Parathyroid adenoma (tissue), 2 donors: ENCODE measurements around the gene NTN3.

ENCODE experiments used
- H2AFZ ChIP-seq: fragments of 300-600 bp; sonication (generic); one replicate; pipeline ENCODE4 v1.7.0; 2017; ENCODE audit warnings: antibody characterized with exemption, mild to moderate bottlenecking
- H3K27ac ChIP-seq: fragments of 300-600 bp; sonication (generic); one replicate; pipeline ENCODE4 v1.7.0; 2017
- H3K27me3 ChIP-seq: fragments of 300-600 bp; sonication (generic); one replicate; pipeline ENCODE4 v1.7.0; 2017; ENCODE audit warnings: low read length; ENCODE audit not compliant: control insufficient read depth, insufficient read depth
- H3K36me3 ChIP-seq: fragments of 300-600 bp; sonication (generic); one replicate; pipeline ENCODE4 v1.7.0; 2017; ENCODE audit warnings: low read length; ENCODE audit not compliant: control insufficient read depth, insufficient read depth
- H3K4me1 ChIP-seq: fragments of 300-600 bp; sonication (generic); one replicate; pipeline ENCODE4 v1.7.0; 2017; ENCODE audit warnings: control low read depth
- H3K4me2 ChIP-seq: fragments of 300-600 bp; sonication (generic); one replicate; pipeline ENCODE4 v1.7.0; 2017; ENCODE audit warnings: low read length
- H3K4me3 ChIP-seq: fragments of 300-600 bp; sonication (generic); one replicate; pipeline ENCODE4 v1.7.0; 2017; ENCODE audit warnings: low read depth, low read length
- H3K79me2 ChIP-seq: fragments of 300-600 bp; sonication (generic); one replicate; pipeline ENCODE4 v1.7.0; 2017; ENCODE audit warnings: control low read depth
- H3K9ac ChIP-seq: fragments of 300-600 bp; sonication (generic); one replicate; pipeline ENCODE4 v1.7.0; 2017; ENCODE audit warnings: mild to moderate bottlenecking
- H3K9me3 ChIP-seq: fragments of 300-600 bp; sonication (generic); one replicate; pipeline ENCODE4 v1.7.0; 2017; ENCODE audit warnings: low read length; ENCODE audit not compliant: control insufficient read depth
- CTCF ChIP-seq: fragments of 300-600 bp; sonication (generic); IDR thresholded peaks from one replicate; pipeline ENCODE4 v1.7.0; 2017; ENCODE audit warnings: antibody characterized with exemption, mild to moderate bottlenecking
- donor health status: primary hyperparathyroidism.

Gene NTN3

GRCh38 chr16:2500918-2501750 is 30.0 kb downstream of the NTN3 start:
- H3K4me2 ChIP-seq: peak overlapping the region; percentile 19
- H3K79me2 ChIP-seq: peaks cover 3% of the 10 kb centered on the region
- H3K36me3 ChIP-seq: no peaks in the 10 kb centered on the region
- no peak overlapping the region for H3K9ac ChIP-seq
- H3K27ac ChIP-seq: no peak overlapping the region
- no peaks in the 10 kb centered on the region for H3K27me3 ChIP-seq
- no peaks in the 10 kb centered on the region for H3K4me1 ChIP-seq
- peak; percentile 96 for TF ChIP-seq CTCF
- H3K9me3 ChIP-seq: no peaks in the 10 kb centered on the region
- H2AFZ ChIP-seq: peak overlapping the region; percentile 72
- no peak overlapping the region for H3K4me3 ChIP-seq

- no peaks in the 10 kb centered on the region for H3K36me3 ChIP-seq
- H3K9ac ChIP-seq: no peak overlapping the region
- H3K27ac ChIP-seq: no peak overlapping the region
- H3K4me1 ChIP-seq: no peaks in the 10 kb centered on the region
- no peak for TF ChIP-seq CTCF
- H3K4me3 ChIP-seq: no peak overlapping the region
- no peaks in the 10 kb centered on the region for H3K27me3 ChIP-seq
- H3K4me2 ChIP-seq: no peak overlapping the region
- no peak overlapping the region for H2AFZ ChIP-seq
- no peaks in the 10 kb centered on the region for H3K9me3 ChIP-seq
- H3K79me2 ChIP-seq: peaks cover 3% of the 10 kb centered on the region
These were observed 31.1 kb downstream of the NTN3 start for GRCh38 chr16:2501946-2502895.

GRCh38 chr16:2505695-2506094 is 34.6 kb downstream of the NTN3 start:
- no peak overlapping the region for H2AFZ ChIP-seq
- H3K79me2 ChIP-seq: peaks cover 3% of the 10 kb centered on the region
- H3K27ac ChIP-seq: no peak overlapping the region
- H3K27me3 ChIP-seq: no peaks in the 10 kb centered on the region
- no peak overlapping the region for H3K4me3 ChIP-seq
- H3K9ac ChIP-seq: no peak overlapping the region
- no peaks in the 10 kb centered on the region for H3K36me3 ChIP-seq
- H3K9me3 ChIP-seq: no peaks in the 10 kb centered on the region
- no peak overlapping the region for H3K4me2 ChIP-seq
- no peaks in the 10 kb centered on the region for H3K4me1 ChIP-seq
- TF ChIP-seq CTCF: no peak

- H3K4me3 ChIP-seq: no peak overlapping the region
- no peak overlapping the region for H2AFZ ChIP-seq
- no peaks in the 10 kb centered on the region for H3K36me3 ChIP-seq
- TF ChIP-seq CTCF: no peak
- H3K9ac ChIP-seq: no peak overlapping the region
- no peaks in the 10 kb centered on the region for H3K79me2 ChIP-seq
- no peaks in the 10 kb centered on the region for H3K9me3 ChIP-seq
- no peak overlapping the region for H3K4me2 ChIP-seq
- H3K4me1 ChIP-seq: peaks cover 7% of the 10 kb centered on the region
- no peak overlapping the region for H3K27ac ChIP-seq
- no peaks in the 10 kb centered on the region for H3K27me3 ChIP-seq
These were observed 36.1 kb downstream of the NTN3 start for GRCh38 chr16:2507052-2507659.
